Neuron (in vitro differentiated cells): ENCODE data around the gene SFI1.

Source experiments
- H2AFZ ChIP-seq: one replicate; pipeline ENCODE4 v1.6.1; 2013; ENCODE audit warnings: low read depth, mild to moderate bottlenecking, inconsistent platforms, low read length, moderate library complexity
- H3K27me3 ChIP-seq: one replicate; pipeline ENCODE4 v1.6.1; 2013; ENCODE audit warnings: low read length; ENCODE audit not compliant: insufficient read depth
- H3K36me3 ChIP-seq: one replicate; pipeline ENCODE4 v1.6.1; 2013; ENCODE audit warnings: low read length; ENCODE audit not compliant: insufficient read depth
- H3K4me1 ChIP-seq: one replicate; pipeline ENCODE4 v1.6.1; 2013; ENCODE audit warnings: low read length; ENCODE audit not compliant: insufficient read depth
- H3K4me3 ChIP-seq: 2 replicates; pipeline ENCODE4 v1.5.1; 2013; ENCODE audit warnings: mild to moderate bottlenecking, low read length, moderate library complexity
- H3K9me3 ChIP-seq: one replicate; pipeline ENCODE4 v1.6.1; 2013; ENCODE audit warnings: low read length

The SFI1 gene

GRCh38 chr22:31569126-31569525 lies 72.8 kb downstream of the SFI1 start:
- Histone ChIP-seq H3K4me3 (no peak overlapping the region), H3K4me1 (no peaks in the 10 kb centered on the region), H3K36me3 (peaks cover 5% of the 10 kb centered on the region), H3K27me3 (no peaks in the 10 kb centered on the region), H3K9me3 (no peaks in the 10 kb centered on the region), H2AFZ (no peak overlapping the region)

GRCh38 chr22:31572939-31573338 lies 76.6 kb downstream of the SFI1 start:
- no peaks in the 10 kb centered on the region for H3K4me1 ChIP-seq
- H3K27me3 ChIP-seq: no peaks in the 10 kb centered on the region
- H2AFZ ChIP-seq: no peak overlapping the region
- peaks cover 24% of the 10 kb centered on the region for H3K36me3 ChIP-seq
- no peaks in the 10 kb centered on the region for H3K9me3 ChIP-seq
- no peak overlapping the region for H3K4me3 ChIP-seq

GRCh38 chr22:31574055-31574670 lies 77.8 kb downstream of the SFI1 start:
- peaks cover 32% of the 10 kb centered on the region for H3K36me3 ChIP-seq
- H2AFZ ChIP-seq: no peak overlapping the region
- H3K27me3 ChIP-seq: no peaks in the 10 kb centered on the region
- H3K4me3 ChIP-seq: no peak overlapping the region
- no peaks in the 10 kb centered on the region for H3K4me1 ChIP-seq
- no peaks in the 10 kb centered on the region for H3K9me3 ChIP-seq

GRCh38 chr22:31575190-31575589 lies 78.9 kb downstream of the SFI1 start:
- Histone ChIP-seq H3K36me3 (peaks cover 32% of the 10 kb centered on the region), H3K4me3 (no peak overlapping the region), H2AFZ (no peak overlapping the region), H3K4me1 (no peaks in the 10 kb centered on the region), H3K27me3 (no peaks in the 10 kb centered on the region), H3K9me3 (no peaks in the 10 kb centered on the region)

GRCh38 chr22:31577711-31578110 lies 81.4 kb downstream of the SFI1 start:
- Histone ChIP-seq H3K4me1 (no peaks in the 10 kb centered on the region), H3K4me3 (no peak overlapping the region), H2AFZ (no peak overlapping the region), H3K9me3 (no peaks in the 10 kb centered on the region), H3K36me3 (peaks cover 31% of the 10 kb centered on the region), H3K27me3 (no peaks in the 10 kb centered on the region)

- no peaks in the 10 kb centered on the region for H3K4me1 ChIP-seq
- no peak overlapping the region for H2AFZ ChIP-seq
- no peaks in the 10 kb centered on the region for H3K9me3 ChIP-seq
- no peak overlapping the region for H3K4me3 ChIP-seq
- no peaks in the 10 kb centered on the region for H3K27me3 ChIP-seq
- H3K36me3 ChIP-seq: peaks cover 26% of the 10 kb centered on the region
Observed at GRCh38 chr22:31578171-31578570, 81.8 kb downstream of the SFI1 start.

- Histone ChIP-seq H3K9me3 (no peaks in the 10 kb centered on the region), H3K36me3 (peaks cover 36% of the 10 kb centered on the region), H2AFZ (no peak overlapping the region), H3K4me3 (no peak overlapping the region), H3K27me3 (no peaks in the 10 kb centered on the region), H3K4me1 (no peaks in the 10 kb centered on the region)
Observed at GRCh38 chr22:31579835-31580242, 83.5 kb downstream of the SFI1 start.

- no peak overlapping the region for H3K4me3 ChIP-seq
- H3K36me3 ChIP-seq: peaks cover 39% of the 10 kb centered on the region
- H3K4me1 ChIP-seq: peaks cover 12% of the 10 kb centered on the region
- no peak overlapping the region for H2AFZ ChIP-seq
- peaks cover 8% of the 10 kb centered on the region for H3K9me3 ChIP-seq
- no peaks in the 10 kb centered on the region for H3K27me3 ChIP-seq
Observed at GRCh38 chr22:31583861-31584485, 87.6 kb downstream of the SFI1 start.

GRCh38 chr22:31584804-31585160 lies 88.4 kb downstream of the SFI1 start:
- Histone ChIP-seq H3K4me3 (no peak overlapping the region), H3K36me3 (peaks cover 43% of the 10 kb centered on the region), H3K4me1 (peaks cover 12% of the 10 kb centered on the region), H2AFZ (no peak overlapping the region), H3K27me3 (no peaks in the 10 kb centered on the region), H3K9me3 (peaks cover 8% of the 10 kb centered on the region)

- no peaks in the 10 kb centered on the region for H3K27me3 ChIP-seq
- H3K9me3 ChIP-seq: peaks cover 8% of the 10 kb centered on the region
- no peak overlapping the region for H3K4me3 ChIP-seq
- peaks cover 43% of the 10 kb centered on the region for H3K36me3 ChIP-seq
- no peak overlapping the region for H2AFZ ChIP-seq
- H3K4me1 ChIP-seq: peaks cover 12% of the 10 kb centered on the region
Observed at GRCh38 chr22:31585161-31585859, 89.0 kb downstream of the SFI1 start.

GRCh38 chr22:31586137-31586920 lies 90.0 kb downstream of the SFI1 start:
- Histone ChIP-seq H3K4me3 (no peak overlapping the region), H3K27me3 (no peaks in the 10 kb centered on the region), H3K9me3 (peaks cover 8% of the 10 kb centered on the region), H3K36me3 (peaks cover 43% of the 10 kb centered on the region), H2AFZ (no peak overlapping the region), H3K4me1 (peaks cover 12% of the 10 kb centered on the region)

GRCh38 chr22:31588970-31589675 lies 92.8 kb downstream of the SFI1 start:
- Histone ChIP-seq H3K4me3 (no peak overlapping the region), H3K9me3 (peaks cover 10% of the 10 kb centered on the region), H3K27me3 (no peaks in the 10 kb centered on the region), H2AFZ (no peak overlapping the region), H3K36me3 (peaks cover 39% of the 10 kb centered on the region), H3K4me1 (peaks cover 12% of the 10 kb centered on the region)
